Progenitor cell of endocrine pancreas (in vitro differentiated cells): ENCODE measurements around the gene CDKL5. TPM values are rescaled to one million over a fixed set of nuclear protein-coding genes. Genes with fewer than 3 reads are reported as not detected.

Experiments
- DNase-seq: peaks from one replicate; pipeline ENCODE4 v3.0.0; 2021; ENCODE audit warnings: low spot score; ENCODE audit not compliant: unreplicated experiment
- H3K27ac Mint-ChIP-seq: 2 replicates; pipeline ENCODE4 v1.8.0; 2021; ENCODE audit warnings: mild to moderate bottlenecking, moderate library complexity, mixed read lengths
- H3K27me3 Mint-ChIP-seq: 2 replicates; pipeline ENCODE4 v1.8.0; 2021; ENCODE audit warnings: mixed read lengths
- H3K36me3 Mint-ChIP-seq: 2 replicates; pipeline ENCODE4 v1.8.0; 2022; ENCODE audit warnings: mixed read lengths; ENCODE audit not compliant: insufficient read depth
- H3K4me1 Mint-ChIP-seq: 2 replicates; pipeline ENCODE4 v1.8.0; 2021; ENCODE audit warnings: low read depth, mixed read lengths
- H3K4me3 Mint-ChIP-seq: 2 replicates; pipeline ENCODE4 v1.8.0; 2021; ENCODE audit warnings: low read depth, mild to moderate bottlenecking, moderate library complexity, mixed read lengths
- H3K9me3 Mint-ChIP-seq: 2 replicates; pipeline ENCODE4 v1.8.0; 2021; ENCODE audit warnings: low read depth, mixed read lengths
- total RNA-seq: library from RNA; stranded (reverse); gene quantifications from 2 replicates; pipeline ENCODE4 v1.2.1, GENCODE V29; 2021
- TF ChIP-seq, protein P1 (sequence below): fragments of 200-600 bp; sonication (generic); IDR thresholded peaks from one replicate; pipeline ENCODE4 v1.5.0; 2021; ENCODE audit warnings: antibody characterized with exemption, mild to moderate bottlenecking; ENCODE audit not compliant: unreplicated experiment

The CDKL5 gene
- total RNA-seq, 1 donor from 2014 or later: 21.9 TPM

DNA sequence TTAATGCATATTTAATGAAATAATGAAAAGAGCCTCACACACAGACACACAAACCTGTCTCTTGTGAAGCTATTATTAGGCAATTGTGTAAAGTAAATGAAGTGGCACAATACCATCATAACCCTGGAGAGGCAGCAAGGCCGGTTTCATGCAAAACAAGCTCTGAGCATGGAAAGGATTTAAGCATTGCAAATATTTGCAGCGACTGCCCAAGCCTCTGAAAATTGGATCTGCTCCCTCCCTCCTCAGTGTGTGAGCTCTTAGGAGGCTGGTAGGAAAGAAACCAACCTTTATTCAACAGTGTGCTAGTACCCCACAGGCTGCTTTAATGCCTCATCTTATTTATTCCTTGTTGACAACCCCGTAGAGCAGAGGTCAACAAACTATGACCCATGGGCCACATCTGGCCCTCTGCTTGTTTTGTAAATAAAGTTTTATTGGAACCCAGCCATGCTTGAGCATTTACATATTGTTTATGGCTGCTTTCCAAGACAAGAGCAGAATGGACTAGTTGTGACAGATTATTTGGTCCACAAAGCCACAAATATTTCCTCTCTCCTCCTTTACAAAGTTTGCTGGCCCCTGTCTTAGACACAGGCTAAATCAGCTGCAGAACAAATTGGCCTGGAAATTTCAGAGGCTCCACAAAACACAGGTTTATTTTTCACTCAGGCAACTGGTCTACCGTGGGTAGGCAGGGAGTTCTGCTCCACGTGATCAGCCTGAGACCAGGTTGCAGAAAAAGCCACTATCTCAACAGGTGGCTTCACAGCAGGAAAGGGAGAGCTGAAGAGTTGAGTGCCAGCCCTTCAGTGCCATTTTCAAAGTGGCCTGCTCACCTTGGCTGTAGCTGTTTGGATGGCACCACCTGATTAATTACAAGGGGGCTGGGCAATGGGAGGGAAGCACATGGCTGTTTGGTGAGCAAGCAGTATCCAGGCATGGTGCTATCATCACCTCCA is 229.7 kb downstream of the CDKL5 start:
- H3K36me3 Mint-ChIP-seq: no peaks in the 10 kb centered on the region
- TF ChIP-seq, protein P1, sequence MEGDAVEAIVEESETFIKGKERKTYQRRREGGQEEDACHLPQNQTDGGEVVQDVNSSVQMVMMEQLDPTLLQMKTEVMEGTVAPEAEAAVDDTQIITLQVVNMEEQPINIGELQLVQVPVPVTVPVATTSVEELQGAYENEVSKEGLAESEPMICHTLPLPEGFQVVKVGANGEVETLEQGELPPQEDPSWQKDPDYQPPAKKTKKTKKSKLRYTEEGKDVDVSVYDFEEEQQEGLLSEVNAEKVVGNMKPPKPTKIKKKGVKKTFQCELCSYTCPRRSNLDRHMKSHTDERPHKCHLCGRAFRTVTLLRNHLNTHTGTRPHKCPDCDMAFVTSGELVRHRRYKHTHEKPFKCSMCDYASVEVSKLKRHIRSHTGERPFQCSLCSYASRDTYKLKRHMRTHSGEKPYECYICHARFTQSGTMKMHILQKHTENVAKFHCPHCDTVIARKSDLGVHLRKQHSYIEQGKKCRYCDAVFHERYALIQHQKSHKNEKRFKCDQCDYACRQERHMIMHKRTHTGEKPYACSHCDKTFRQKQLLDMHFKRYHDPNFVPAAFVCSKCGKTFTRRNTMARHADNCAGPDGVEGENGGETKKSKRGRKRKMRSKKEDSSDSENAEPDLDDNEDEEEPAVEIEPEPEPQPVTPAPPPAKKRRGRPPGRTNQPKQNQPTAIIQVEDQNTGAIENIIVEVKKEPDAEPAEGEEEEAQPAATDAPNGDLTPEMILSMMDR: no peak
- H3K27ac Mint-ChIP-seq: no peak overlapping the region
- H3K27me3 Mint-ChIP-seq: no peaks in the 10 kb centered on the region
- H3K9me3 Mint-ChIP-seq: peaks cover 7% of the 10 kb centered on the region
- DNase-seq: no peak
- no peak overlapping the region for H3K4me3 Mint-ChIP-seq
- no peaks in the 10 kb centered on the region for H3K4me1 Mint-ChIP-seq

DNA sequence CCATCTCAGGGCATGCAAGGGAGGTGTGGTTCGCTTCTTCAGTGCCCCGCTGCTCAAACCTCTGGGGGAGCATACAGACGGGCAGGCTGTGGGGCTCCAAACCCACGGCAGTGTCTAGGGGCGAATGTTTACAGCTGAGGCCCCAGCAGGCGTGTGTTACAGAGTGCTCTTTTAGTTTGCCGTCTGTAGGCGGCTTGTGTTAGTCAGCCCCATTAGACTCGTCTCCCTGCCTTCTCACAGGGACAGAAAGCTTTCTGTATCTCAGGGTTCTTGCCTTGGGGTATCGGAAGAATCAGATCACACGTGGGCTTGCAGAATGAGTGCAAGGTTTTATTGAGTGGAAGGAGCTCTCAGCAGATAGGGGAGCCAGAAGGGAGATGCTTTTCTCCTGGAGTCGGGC is 235.9 kb downstream of the CDKL5 start:
- peaks cover 4% of the 10 kb centered on the region for H3K36me3 Mint-ChIP-seq
- no peak overlapping the region for H3K27ac Mint-ChIP-seq
- H3K9me3 Mint-ChIP-seq: peaks cover 23% of the 10 kb centered on the region
- no peaks in the 10 kb centered on the region for H3K27me3 Mint-ChIP-seq
- no peak for DNase-seq
- no peak overlapping the region for H3K4me3 Mint-ChIP-seq
- TF ChIP-seq, protein P1: no peak
- no peaks in the 10 kb centered on the region for H3K4me1 Mint-ChIP-seq

DNA sequence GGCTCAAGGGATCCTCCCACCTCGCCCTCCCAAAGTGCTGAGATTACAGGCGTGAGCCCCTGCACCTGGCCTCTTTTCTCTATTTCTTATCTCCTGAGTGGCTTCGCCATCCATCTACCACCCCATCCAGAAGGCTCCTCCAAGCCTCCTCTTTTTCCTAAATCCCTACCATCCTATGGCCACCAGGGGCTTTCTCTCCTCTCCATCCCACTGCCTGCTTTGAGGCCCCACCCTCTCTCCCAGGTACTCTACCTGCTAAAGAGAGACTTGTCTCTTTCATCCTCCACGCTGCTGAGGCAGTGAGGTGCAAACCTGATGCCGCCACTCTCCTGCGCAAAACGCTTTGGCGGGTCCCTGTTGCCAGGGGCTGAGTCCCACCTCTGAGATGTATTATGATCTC is 239.5 kb downstream of the CDKL5 start:
- Mint-ChIP-seq H3K9me3 (peaks cover 22% of the 10 kb centered on the region), H3K27me3 (no peaks in the 10 kb centered on the region), H3K36me3 (peaks cover 4% of the 10 kb centered on the region), H3K27ac (no peak overlapping the region), H3K4me3 (no peak overlapping the region), H3K4me1 (peaks cover 2% of the 10 kb centered on the region)
- TF ChIP-seq, protein P1: no peak
- DNase-seq: no peak

DNA sequence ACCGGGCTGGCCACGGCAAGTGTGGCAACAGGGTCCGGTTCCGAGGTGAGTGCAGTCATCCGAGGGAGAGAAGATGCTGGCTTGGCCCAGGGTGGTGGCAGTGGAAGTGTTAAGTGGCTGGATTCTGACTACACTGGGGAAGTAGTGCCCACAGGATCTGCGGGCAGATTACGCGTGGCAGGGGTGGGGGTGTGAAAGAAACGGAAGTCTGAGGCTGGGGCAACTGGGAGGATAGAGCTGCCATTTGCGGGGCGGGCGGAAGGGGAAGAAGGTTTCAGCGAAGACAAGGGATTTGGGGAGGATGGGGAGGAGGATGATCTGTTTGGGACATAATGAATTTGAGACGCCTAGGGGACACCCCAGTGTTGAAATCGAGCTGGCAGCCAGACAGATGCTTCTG is 241.2 kb downstream of the CDKL5 start:
- peaks cover 3% of the 10 kb centered on the region for H3K4me1 Mint-ChIP-seq
- H3K27me3 Mint-ChIP-seq: no peaks in the 10 kb centered on the region
- H3K36me3 Mint-ChIP-seq: peaks cover 4% of the 10 kb centered on the region
- H3K27ac Mint-ChIP-seq: no peak overlapping the region
- H3K4me3 Mint-ChIP-seq: no peak overlapping the region
- peaks cover 19% of the 10 kb centered on the region for H3K9me3 Mint-ChIP-seq
- TF ChIP-seq, protein P1: no peak
- DNase-seq: no peak

DNA sequence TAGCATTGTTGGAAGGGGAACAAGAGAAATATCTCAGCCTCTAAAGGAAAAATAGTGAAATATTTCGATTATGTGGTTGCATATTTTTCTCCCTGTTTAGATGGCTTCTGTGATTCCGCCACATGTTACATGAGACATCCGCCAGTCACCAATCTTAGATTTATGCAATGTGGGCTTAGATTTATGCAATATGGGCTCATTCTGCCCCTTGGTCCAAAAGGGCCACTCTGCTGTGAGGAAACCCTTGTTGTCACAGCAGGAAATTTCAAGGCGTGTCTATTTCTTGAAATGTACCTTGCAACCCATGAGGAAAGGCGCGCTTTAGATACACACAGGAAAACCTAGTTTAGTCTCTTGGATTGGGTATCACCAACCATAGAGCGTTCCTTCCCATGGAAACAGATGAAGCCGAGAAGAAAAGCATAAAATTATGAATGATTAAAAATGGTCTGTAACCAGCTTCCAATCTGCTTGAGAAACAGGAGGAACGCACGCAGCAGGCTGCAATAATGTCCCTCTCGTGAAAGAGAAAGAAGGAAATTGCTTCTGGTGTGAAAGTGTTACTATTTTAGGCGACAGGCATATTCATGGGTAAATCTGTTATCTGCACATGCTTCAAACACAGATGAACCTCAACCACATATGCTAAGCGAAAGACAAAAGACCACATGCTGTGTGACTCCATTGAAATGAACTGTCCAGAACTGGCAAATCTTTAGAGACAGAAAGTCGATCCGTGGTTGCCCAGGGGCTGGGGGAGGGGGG is 242.8 kb downstream of the CDKL5 start:
- DNase-seq: no peak
- TF ChIP-seq, protein P1: no peak
- H3K36me3 Mint-ChIP-seq: peaks cover 4% of the 10 kb centered on the region
- H3K9me3 Mint-ChIP-seq: peaks cover 23% of the 10 kb centered on the region
- no peaks in the 10 kb centered on the region for H3K27me3 Mint-ChIP-seq
- no peak overlapping the region for H3K4me3 Mint-ChIP-seq
- H3K27ac Mint-ChIP-seq: no peak overlapping the region
- peaks cover 3% of the 10 kb centered on the region for H3K4me1 Mint-ChIP-seq
